ENCODE data around the gene FOSL1. TPM values are rescaled to one million over a fixed set of nuclear protein-coding genes. Genes with fewer than 3 reads are reported as not detected.

FOSL1 gene
- total RNA-seq, 1 donor from 2014 or later = 37.9 TPM

GRCh38 chr11:65891219-65892136 lies 8.7 kb downstream of the FOSL1 start:
- Histone ChIP-seq H4K20me1 (ENCODE audit: insufficient read depth, low read length) (peaks cover 67% of the 10 kb centered on the region), H3K36me3 (ENCODE audit: insufficient read depth, low read length) (peaks cover 20% of the 10 kb centered on the region), H3K27ac (ENCODE audit: low read depth, low read length) (peak overlapping the region; percentile 65), H3K4me1 (ENCODE audit: insufficient read depth, low read length) (peaks cover 73% of the 10 kb centered on the region), H3K4me2 (ENCODE audit: low read length) (peak overlapping the region; percentile 99), H3K9me3 (ENCODE audit: insufficient read depth, low read depth, low read length) (no peaks in the 10 kb centered on the region), H3K27me3 (ENCODE audit: insufficient read depth, low read length) (no peaks in the 10 kb centered on the region), H3K9ac (ENCODE audit: low read length) (peak overlapping the region; percentile 79), H2AFZ (ENCODE audit: low read depth, low read length) (no peak overlapping the region), H3K79me2 (ENCODE audit: insufficient read depth, low read length) (peaks cover 71% of the 10 kb centered on the region), H3K4me3 (ENCODE audit: insufficient read depth, low read depth, low read length) (peak overlapping the region; percentile 60)
- Mint-ChIP-seq H3K4me3 (ENCODE audit: unreplicated experiment) (peak overlapping the region; percentile 81), H3K9me3 (ENCODE audit: unreplicated experiment) (no peaks in the 10 kb centered on the region), H3K27ac (ENCODE audit: unreplicated experiment) (peak overlapping the region; percentile 58), H3K4me1 (ENCODE audit: low read depth, unreplicated experiment) (peaks cover 35% of the 10 kb centered on the region), H3K27me3 (ENCODE audit: low read depth, unreplicated experiment) (no peaks in the 10 kb centered on the region), H3K36me3 (ENCODE audit: low read depth, unreplicated experiment) (peaks cover 14% of the 10 kb centered on the region)
- DNase-seq (ENCODE audit: low read depth) (no peak), FAIRE-seq (no peak)
- TF ChIP-seq EZH2 (IDR thresholded peaks at IDR 0.05; ENCODE audit: insufficient read depth, low read length) = no peak
- TF ChIP-seq CTCF (IDR thresholded peaks at IDR 0.05; ENCODE audit: insufficient read depth, low read depth, low read length) = no peak

- TF ChIP-seq EZH2 (IDR thresholded peaks at IDR 0.05; ENCODE audit: insufficient read depth, low read length) (no peak), CTCF (IDR thresholded peaks at IDR 0.05; ENCODE audit: insufficient read depth, low read depth, low read length) (no peak)
- Histone ChIP-seq H3K9me3 (ENCODE audit: insufficient read depth, low read depth, low read length) (no peaks in the 10 kb centered on the region), H3K79me2 (ENCODE audit: insufficient read depth, low read length) (peaks cover 71% of the 10 kb centered on the region), H3K27me3 (ENCODE audit: insufficient read depth, low read length) (no peaks in the 10 kb centered on the region), H3K4me2 (ENCODE audit: low read length) (peak within 1 kb of the TSS; percentile 99), H3K27ac (ENCODE audit: low read depth, low read length) (peak within 1 kb of the TSS; percentile 85), H4K20me1 (ENCODE audit: insufficient read depth, low read length) (peaks cover 64% of the 10 kb centered on the region), H3K36me3 (ENCODE audit: insufficient read depth, low read length) (peaks cover 11% of the 10 kb centered on the region), H3K4me3 (ENCODE audit: insufficient read depth, low read depth, low read length) (peak within 1 kb of the TSS; percentile 60), H2AFZ (ENCODE audit: low read depth, low read length) (no peak within 1 kb of the TSS), H3K9ac (ENCODE audit: low read length) (peak within 1 kb of the TSS; percentile 87), H3K4me1 (ENCODE audit: insufficient read depth, low read length) (peaks cover 65% of the 10 kb centered on the region)
- Mint-ChIP-seq H3K4me3 (ENCODE audit: unreplicated experiment) (peak within 1 kb of the TSS; percentile 97), H3K4me1 (ENCODE audit: low read depth, unreplicated experiment) (peaks cover 32% of the 10 kb centered on the region), H3K36me3 (ENCODE audit: low read depth, unreplicated experiment) (peaks cover 13% of the 10 kb centered on the region), H3K9me3 (ENCODE audit: unreplicated experiment) (no peaks in the 10 kb centered on the region), H3K27me3 (ENCODE audit: low read depth, unreplicated experiment) (no peaks in the 10 kb centered on the region), H3K27ac (ENCODE audit: unreplicated experiment) (peak within 1 kb of the TSS; percentile 98)
- DNase-seq (ENCODE audit: low read depth) (peak; percentile 85), FAIRE-seq (no peak)
Observed at GRCh38 chr11:65890324-65891218, 9.6 kb downstream of the FOSL1 start, which contains the start of gene CCDC85B. CCDC85B (plus strand) TSS chr11:65890673; CDS start chr11:65890784, 111 bp downstream.
